ENCODE measurements around the gene CLK2. TPM values are rescaled to one million over a fixed set of nuclear protein-coding genes. Genes with fewer than 3 reads are reported as not detected.
"Not testable (repeated sequence)": the region's sequence is repeated elsewhere in the genome, so short reads cannot be mapped to it uniquely, and the experiment has no call there.

Gene CLK2
- total RNA-seq, 1 experiment from 2014 or later, result 72.6 TPM

- peak overlapping the region; percentile 28 for H3K27ac ChIP-seq (ENCODE audit: low read depth, low read length)
- intact Hi-C loops (cut with micrococcal nuclease), result no loop called here
- H3K9ac ChIP-seq (ENCODE audit: low read length), result peak overlapping the region; percentile 14; the same call in 1 of the 2 replicates
- H2AFZ ChIP-seq (ENCODE audit: low read depth, low read length, poor library complexity, severe bottlenecking), result peak overlapping the region; percentile 95
- H4K20me1 ChIP-seq (ENCODE audit: insufficient read depth), result no peaks in the 10 kb centered on the region
- peaks cover 4 to 19% of the 10 kb centered on the region in 2 experiments; a peak in 3 of 4 replicates for H3K4me1 ChIP-seq (ENCODE audit: control insufficient read depth in 1 of 2, insufficient read depth in 2 of 2, low read length in 2 of 2)
- H3K9me3 ChIP-seq (ENCODE audit: control insufficient read depth in 1 of 2, insufficient read depth in 1 of 2, low read depth in 1 of 2, low read length in 2 of 2), result no peaks in the 10 kb centered on the region
- TF ChIP-seq POLR2A (IDR thresholded peaks at IDR 0.05; ENCODE audit: borderline replicate concordance, extremely low read depth, insufficient read depth, insufficient read length) (no peak), EGR1 (IDR thresholded peaks at IDR 0.05; ENCODE audit: low read depth) (peak; percentile 64), EZH2phosphoT487 (IDR thresholded peaks at IDR 0.05; ENCODE audit: borderline replicate concordance) (no peak), YY1 (IDR thresholded peaks at IDR 0.05; ENCODE audit: extremely low read depth, insufficient replicate concordance, low read depth, low read length) (peak; percentile 99), SRF (IDR thresholded peaks at IDR 0.05; ENCODE audit: low read depth) (no peak), CBX3 (IDR thresholded peaks at IDR 0.05; ENCODE audit: low read depth) (peak; percentile 45; the same call in 1 of the 2 replicates)
- H3K36me3 ChIP-seq (ENCODE audit: control insufficient read depth in 1 of 2, insufficient read depth in 2 of 2, low read length in 2 of 2), result no peaks in the 10 kb centered on the region
- peak overlapping the region; percentile 62 for H3K4me2 ChIP-seq (ENCODE audit: low read length)
- DNase-seq (ENCODE audit: low read depth, low spot score) (peak; percentile 71), ATAC-seq (peak; percentile 62)
- H3K4me3 ChIP-seq (replicated peaks in 1 of 2; ENCODE audit: low read depth in 1 of 2, low read length in 2 of 2), result peak overlapping the region; percentile 8 to 45; a peak in 3 of 4 replicates
- BruUV-seq (replicated peaks), result no TSS peak
- ChIA-PET CTCF (interaction anchor here (0.8 to 1.7 kb wide), 5 partner anchors 11 to 46 kb away, joined by 3 to 8 read pairs (median 4); partner anchors contain the start of genes KRTCAP2, MTX1 and THBS3), POLR2A (interaction anchor here (0.8 to 1.5 kb wide), 3 partner anchors 10 to 25 kb away, joined by 3 to 4 read pairs (median 4); no protein-coding TSS in a partner anchor), RAD21 (ENCODE audit: low non-redundant PET in 1 of 2, low total read pairs in 2 of 2, uncharacterized antibody in 2 of 2, unreplicated experiment in 2 of 2) (no interaction called here)
- H3K79me2 ChIP-seq (ENCODE audit: insufficient read depth, low read length), result no peaks in the 10 kb centered on the region
- no peaks in the 10 kb centered on the region for H3K27me3 ChIP-seq (ENCODE audit: insufficient read depth, low read length)
- H3K9me2 ChIP-seq (ENCODE audit: insufficient read depth), result no peaks in the 10 kb centered on the region
Measured at GRCh38 chr1:155218854-155219591, 54.3 kb downstream of the CLK2 start.

GRCh38 chr1:155214702-155215101 is 58.6 kb downstream of the CLK2 start:
- H3K27ac ChIP-seq (ENCODE audit: low read depth, low read length); H3K9ac ChIP-seq (ENCODE audit: low read length); BruUV-seq (replicated peaks); H3K79me2 ChIP-seq (ENCODE audit: insufficient read depth, low read length); H3K36me3 ChIP-seq (ENCODE audit: control insufficient read depth in 1 of 2, insufficient read depth in 2 of 2, low read length in 2 of 2); H3K4me2 ChIP-seq (ENCODE audit: low read length); H2AFZ ChIP-seq (ENCODE audit: low read depth, low read length, poor library complexity, severe bottlenecking); H3K4me3 ChIP-seq (replicated peaks in 1 of 2; ENCODE audit: low read depth in 1 of 2, low read length in 2 of 2); CTCF ChIA-PET; H3K9me3 ChIP-seq (ENCODE audit: control insufficient read depth in 1 of 2, insufficient read depth in 1 of 2, low read depth in 1 of 2, low read length in 2 of 2); POLR2A ChIA-PET; H4K20me1 ChIP-seq (ENCODE audit: insufficient read depth); H3K9me2 ChIP-seq (ENCODE audit: insufficient read depth); ATAC-seq; intact Hi-C loops (cut with micrococcal nuclease); RAD21 ChIA-PET (ENCODE audit: low non-redundant PET in 1 of 2, low total read pairs in 2 of 2, uncharacterized antibody in 2 of 2, unreplicated experiment in 2 of 2); DNase-seq (ENCODE audit: low read depth, low spot score); H3K27me3 ChIP-seq (ENCODE audit: insufficient read depth, low read length): not testable (repeated sequence)
- H3K4me1 ChIP-seq (ENCODE audit: control insufficient read depth in 1 of 2, insufficient read depth in 2 of 2, low read length in 2 of 2), result peaks cover 12 to 20% of the 10 kb centered on the region in 2 experiments; a peak in 3 of 4 replicates

Other genes starting within 250 kb of the CLK2 start
- 2.0 TPM for gene DCST2, start 239.7 kb downstream of the CLK2 start, total RNA-seq (2021; ENCODE audit: unreplicated experiment)
- 0.32 TPM for gene DCST1, start 239.7 kb downstream of the CLK2 start, total RNA-seq (2021; ENCODE audit: unreplicated experiment)
- gene ADAM15, start 222.2 kb downstream of the CLK2 start, total RNA-seq (2021; ENCODE audit: unreplicated experiment), result 149 TPM
- gene EFNA4, start 209.8 kb downstream of the CLK2 start, total RNA-seq (2021; ENCODE audit: unreplicated experiment), result 9.8 TPM
- gene EFNA3, start 194.7 kb downstream of the CLK2 start, total RNA-seq (2021; ENCODE audit: unreplicated experiment), result 20.4 TPM
- gene EFNA1, start 145.6 kb downstream of the CLK2 start, total RNA-seq (2021; ENCODE audit: unreplicated experiment), result 19.7 TPM
- 49.9 TPM for gene SLC50A1, start 137.7 kb downstream of the CLK2 start, total RNA-seq (2021; ENCODE audit: unreplicated experiment)
- 113 TPM for gene DPM3, start 133.0 kb downstream of the CLK2 start, total RNA-seq (2021; ENCODE audit: unreplicated experiment)
- gene KRTCAP2, start 100.2 kb downstream of the CLK2 start, total RNA-seq (2021; ENCODE audit: unreplicated experiment), result 143 TPM
- 3.8 TPM for gene TRIM46, start 99.7 kb downstream of the CLK2 start, total RNA-seq (2021; ENCODE audit: unreplicated experiment)
- gene THBS3, start 65.6 kb downstream of the CLK2 start, total RNA-seq (2021; ENCODE audit: unreplicated experiment), result 15.9 TPM
- 69.1 TPM for gene MTX1, start 64.8 kb downstream of the CLK2 start, total RNA-seq (2021; ENCODE audit: unreplicated experiment)
- gene ENTREP3, start 18.0 kb downstream of the CLK2 start, total RNA-seq (2021; ENCODE audit: unreplicated experiment), result 69.9 TPM
- 64.2 TPM for gene SCAMP3, start 11.1 kb downstream of the CLK2 start, total RNA-seq (2021; ENCODE audit: unreplicated experiment)
- 8.5 TPM for gene HCN3, start 4.0 kb upstream of the CLK2 start, total RNA-seq (2021; ENCODE audit: unreplicated experiment)
- 0.17 TPM for gene PKLR, start 27.9 kb upstream of the CLK2 start, total RNA-seq (2021; ENCODE audit: unreplicated experiment)
- gene FDPS, start 35.4 kb upstream of the CLK2 start, total RNA-seq (2021; ENCODE audit: unreplicated experiment), result 269 TPM
- gene RUSC1, start 47.4 kb upstream of the CLK2 start, total RNA-seq (2021; ENCODE audit: unreplicated experiment), result 69.2 TPM